Measurements from ENCODE around the gene RGS4. TPM values are rescaled to one million over a fixed set of nuclear protein-coding genes. Genes with fewer than 3 reads are reported as not detected.

Gene RGS4
- total RNA-seq, 1 experiment from 2014 or later: 1.0 TPM

DNA sequence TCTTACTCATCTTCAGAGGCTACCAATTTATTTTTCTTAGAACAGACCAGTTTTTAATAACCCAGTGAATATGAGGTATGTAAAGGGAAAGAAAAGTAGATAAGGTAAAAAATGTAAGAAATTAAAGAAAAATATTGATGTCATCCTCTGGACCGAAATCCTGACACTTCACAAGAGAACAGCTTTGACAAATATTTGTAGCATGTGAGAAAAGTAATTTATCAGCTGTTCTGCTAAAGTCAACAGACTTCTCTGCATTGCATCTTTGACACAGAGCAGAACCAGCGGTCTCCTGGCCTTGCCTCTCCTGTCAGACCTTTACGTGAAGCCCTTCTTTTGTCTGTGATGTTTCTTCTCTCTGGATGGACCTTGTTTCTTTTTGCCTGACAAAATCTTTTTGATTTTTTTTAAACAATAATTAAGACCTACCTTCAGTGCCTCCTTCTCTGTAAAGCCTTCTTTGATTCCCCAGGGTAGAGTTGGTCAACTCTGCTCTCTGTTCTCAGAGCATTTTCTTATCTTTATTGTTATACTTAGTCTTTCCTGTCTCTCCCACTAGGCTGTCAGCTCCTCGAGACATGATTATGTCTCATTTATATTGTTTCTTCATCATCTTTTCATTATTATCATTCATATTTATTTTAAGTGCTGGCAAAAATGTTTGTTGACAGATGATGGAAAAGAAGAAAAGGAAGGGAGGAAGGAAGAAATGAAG lies 35.4 kb downstream of the RGS4 start:
- no peak for DNase-seq
- no peaks in the 10 kb centered on the region for H3K36me3 ChIP-seq (replicated peaks; ENCODE audit: control insufficient read depth, insufficient read depth, low read length)
- H3K4me3 ChIP-seq (ENCODE audit: insufficient read depth, low read depth, low read length): no peak overlapping the region
- no peaks in the 10 kb centered on the region for H3K27me3 ChIP-seq (ENCODE audit: control insufficient read depth, insufficient read depth, low read length)

DNA sequence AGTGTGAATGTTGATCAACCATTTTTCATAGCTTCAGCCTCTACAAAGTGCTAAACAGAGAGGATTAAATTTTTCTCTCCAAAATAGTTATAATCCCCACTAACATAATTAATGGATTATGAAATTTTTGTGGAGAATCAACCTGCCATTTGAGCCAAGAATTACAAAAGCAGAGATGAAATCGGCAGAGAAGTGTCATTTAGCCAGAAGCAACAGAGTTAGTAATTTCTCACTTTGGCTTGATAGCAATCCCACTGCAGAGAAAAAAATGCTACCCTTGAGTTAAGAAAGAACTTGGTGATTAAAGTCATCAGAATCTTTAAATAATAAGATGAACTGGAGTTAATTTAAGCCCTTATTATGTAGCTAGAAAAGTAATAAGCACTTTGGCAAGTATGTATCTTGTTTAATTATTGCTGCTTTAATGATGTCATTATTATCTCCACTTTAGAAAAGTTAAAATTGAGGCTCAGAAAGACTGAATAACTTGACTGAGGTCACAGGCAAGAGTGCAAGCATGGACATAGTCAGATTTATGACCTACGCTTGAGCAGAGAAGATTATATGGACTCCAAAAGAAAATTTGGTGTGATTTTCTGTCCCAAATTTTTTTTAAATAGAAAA lies 37.3 kb downstream of the RGS4 start:
- Histone ChIP-seq H3K36me3 (replicated peaks; ENCODE audit: control insufficient read depth, insufficient read depth, low read length) (no peaks in the 10 kb centered on the region), H3K27me3 (ENCODE audit: control insufficient read depth, insufficient read depth, low read length) (no peaks in the 10 kb centered on the region), H3K4me3 (ENCODE audit: insufficient read depth, low read depth, low read length) (no peak overlapping the region)
- DNase-seq: no peak

DNA sequence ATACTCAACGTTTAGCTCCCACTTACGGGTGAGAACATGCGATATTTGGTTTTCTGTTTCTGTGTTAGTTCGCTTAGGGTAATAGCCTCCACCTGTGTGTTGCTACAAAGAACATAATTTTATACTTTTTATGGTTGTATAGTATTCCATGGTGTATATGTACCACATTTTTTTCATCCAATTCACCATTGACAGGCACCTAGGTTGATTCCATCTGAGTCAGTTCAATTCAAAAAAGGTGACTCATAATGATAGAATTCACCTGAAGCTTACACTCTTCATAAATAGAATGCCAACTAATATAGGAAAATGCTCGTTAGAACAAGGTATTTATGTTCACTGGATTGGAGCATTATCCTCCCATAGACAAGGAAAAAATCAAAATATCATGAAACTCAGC lies 38.5 kb downstream of the RGS4 start:
- no peaks in the 10 kb centered on the region for H3K36me3 ChIP-seq (replicated peaks; ENCODE audit: control insufficient read depth, insufficient read depth, low read length)
- DNase-seq: no peak
- H3K27me3 ChIP-seq (ENCODE audit: control insufficient read depth, insufficient read depth, low read length): no peaks in the 10 kb centered on the region
- no peak overlapping the region for H3K4me3 ChIP-seq (ENCODE audit: insufficient read depth, low read depth, low read length)

DNA sequence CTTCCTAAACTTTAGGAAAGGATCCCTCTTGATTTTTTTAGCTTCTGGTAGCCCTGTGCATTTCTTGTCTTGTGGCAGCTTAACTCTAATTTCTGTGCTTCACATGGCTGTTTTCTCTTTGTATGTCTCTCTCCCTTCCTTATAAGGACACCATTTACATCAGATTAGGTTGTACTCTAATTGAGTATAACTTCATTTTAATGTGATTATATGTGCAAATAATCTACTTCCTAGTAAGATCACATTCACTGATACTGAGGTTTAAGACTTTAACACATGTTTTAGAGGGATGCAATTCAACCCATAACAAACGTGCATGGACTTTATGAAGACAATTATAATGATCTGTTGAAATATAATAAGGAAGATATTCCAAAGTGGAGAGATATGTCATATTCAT lies 46.7 kb downstream of the RGS4 start:
- H3K27me3 ChIP-seq (ENCODE audit: control insufficient read depth, insufficient read depth, low read length): no peaks in the 10 kb centered on the region
- no peak for DNase-seq
- no peaks in the 10 kb centered on the region for H3K36me3 ChIP-seq (replicated peaks; ENCODE audit: control insufficient read depth, insufficient read depth, low read length)

DNA sequence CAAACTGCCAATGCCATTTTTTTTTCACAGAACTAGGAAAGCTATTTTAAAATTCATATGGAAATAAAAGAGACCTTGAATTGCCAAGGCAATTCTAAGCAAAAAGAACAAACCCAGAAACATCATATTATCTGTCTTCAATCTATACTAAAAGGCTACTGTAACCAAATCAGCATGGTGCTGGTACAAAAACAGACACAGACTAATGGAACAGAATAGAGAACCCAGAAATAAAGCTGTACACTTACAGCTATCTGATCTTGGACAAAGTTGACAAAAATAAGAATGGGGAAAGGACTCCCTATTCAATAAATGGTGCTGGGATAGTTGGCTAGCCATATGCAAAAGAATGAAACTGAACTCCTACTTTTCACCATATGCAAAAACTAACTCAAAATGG lies 50.5 kb downstream of the RGS4 start:
- no peaks in the 10 kb centered on the region for H3K27me3 ChIP-seq (ENCODE audit: control insufficient read depth, insufficient read depth, low read length)
- DNase-seq: no peak
- no peaks in the 10 kb centered on the region for H3K36me3 ChIP-seq (replicated peaks; ENCODE audit: control insufficient read depth, insufficient read depth, low read length)
- H3K4me3 ChIP-seq (ENCODE audit: insufficient read depth, low read depth, low read length): no peak overlapping the region

More for the DNA sequence above, 46.7 kb downstream of the RGS4 start:
- H3K4me3 ChIP-seq (ENCODE audit: insufficient read depth, low read depth, low read length): no peak overlapping the region

DNA sequence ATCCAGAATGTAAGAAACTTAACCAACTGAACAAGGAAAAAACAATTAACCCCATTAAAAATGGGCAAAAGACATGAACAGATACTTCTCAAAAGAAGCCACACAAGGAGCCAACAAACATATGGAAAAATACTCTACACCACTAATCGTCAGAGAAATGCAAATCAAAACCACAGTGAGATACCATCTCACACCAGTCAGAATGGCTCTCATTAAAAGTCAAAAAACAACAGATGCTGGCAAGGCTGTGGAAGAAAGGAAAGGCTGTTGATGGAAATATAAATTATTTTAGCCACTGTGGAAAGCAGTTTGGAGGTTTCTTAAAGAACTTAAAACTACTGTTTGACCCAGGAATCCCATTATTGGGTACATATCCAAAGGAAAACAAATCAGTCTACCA lies 51.2 kb downstream of the RGS4 start:
- Histone ChIP-seq H3K27me3 (ENCODE audit: control insufficient read depth, insufficient read depth, low read length) (no peaks in the 10 kb centered on the region), H3K4me3 (ENCODE audit: insufficient read depth, low read depth, low read length) (no peak overlapping the region), H3K36me3 (replicated peaks; ENCODE audit: control insufficient read depth, insufficient read depth, low read length) (no peaks in the 10 kb centered on the region)
- DNase-seq: no peak

DNA sequence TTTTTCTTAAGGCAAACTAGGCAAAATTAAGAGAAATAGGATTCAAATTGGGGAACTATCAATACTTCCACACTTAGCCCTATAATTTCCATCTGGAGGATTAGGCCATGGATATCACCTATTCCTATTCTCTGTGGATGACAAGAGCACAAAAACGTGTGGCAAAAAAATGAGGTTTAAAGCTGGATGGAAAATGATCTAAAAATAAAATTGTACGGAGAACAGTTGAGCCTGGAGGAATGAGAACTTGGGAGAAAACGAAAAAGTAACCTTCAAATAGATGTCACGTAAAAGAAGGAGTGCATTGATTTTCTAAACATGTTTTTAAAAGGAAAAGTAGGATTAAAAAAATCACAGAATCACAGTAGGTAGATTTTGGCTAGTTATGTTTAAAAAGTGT lies 55.7 kb downstream of the RGS4 start:
- no peaks in the 10 kb centered on the region for H3K27me3 ChIP-seq (ENCODE audit: control insufficient read depth, insufficient read depth, low read length)
- no peaks in the 10 kb centered on the region for H3K36me3 ChIP-seq (replicated peaks; ENCODE audit: control insufficient read depth, insufficient read depth, low read length)
- H3K4me3 ChIP-seq (ENCODE audit: insufficient read depth, low read depth, low read length): no peak overlapping the region
- no peak for DNase-seq

Other genes starting within 250 kb of the RGS4 start
- gene CCDC190, start 208.2 kb upstream of the RGS4 start, total RNA-seq (2014; rRNA removed; shearing (Covaris generic)): not detected in 2 replicates
- 4.2 and 7.9 TPM in 2 replicates for gene RGS5, start 133.6 kb downstream of the RGS4 start, total RNA-seq (2014; rRNA removed; shearing (Covaris generic))

All from H7 (cell line).